ENCODE results near the gene STAT3.
"Not testable (repeated sequence)": the region's sequence is repeated elsewhere in the genome, so short reads cannot be mapped to it uniquely, and the experiment has no call there.

The STAT3 gene

DNA sequence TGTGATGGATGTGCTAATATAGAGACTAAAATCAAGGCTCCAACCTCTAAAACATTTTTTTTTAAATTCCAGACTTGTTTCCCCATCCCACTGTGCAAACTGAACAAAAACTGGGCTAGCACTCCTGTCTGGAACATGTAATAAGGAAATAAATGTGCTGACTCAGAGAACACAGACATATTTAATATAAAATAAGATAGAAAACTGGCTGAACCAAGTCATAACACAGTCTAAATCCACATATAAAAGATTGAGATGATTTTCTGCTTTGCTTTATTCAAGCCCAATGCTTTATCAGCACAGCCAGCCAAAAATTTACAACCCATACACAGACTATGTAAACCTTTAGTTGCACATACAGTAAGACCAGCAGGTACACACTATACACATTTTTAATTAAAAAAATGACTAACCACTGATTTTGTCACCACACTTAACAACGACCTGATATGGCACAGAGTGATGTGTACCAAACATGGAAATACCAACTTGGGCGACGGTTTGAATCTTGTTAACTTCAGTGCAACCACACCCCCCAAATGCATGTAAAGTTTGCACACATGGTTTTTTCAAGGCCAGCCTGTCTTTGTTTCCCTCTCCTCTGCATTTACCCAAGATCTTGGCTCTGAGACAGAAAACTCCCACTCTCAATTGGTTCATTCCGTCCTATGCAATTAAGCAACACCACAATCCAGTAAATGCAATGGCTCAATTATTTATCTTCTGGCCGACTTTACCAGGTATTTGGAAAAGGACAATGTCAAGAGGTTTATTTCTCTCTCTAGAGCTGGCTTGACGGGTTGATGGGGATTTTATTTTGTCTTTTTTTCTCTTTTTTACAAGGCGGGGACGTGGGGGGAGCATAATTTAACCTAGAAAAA lies 1.2 kb downstream of the STAT3 start:
- no peak for DNase-seq (ENCODE audit: low read depth in 2 of 2)

DNA sequence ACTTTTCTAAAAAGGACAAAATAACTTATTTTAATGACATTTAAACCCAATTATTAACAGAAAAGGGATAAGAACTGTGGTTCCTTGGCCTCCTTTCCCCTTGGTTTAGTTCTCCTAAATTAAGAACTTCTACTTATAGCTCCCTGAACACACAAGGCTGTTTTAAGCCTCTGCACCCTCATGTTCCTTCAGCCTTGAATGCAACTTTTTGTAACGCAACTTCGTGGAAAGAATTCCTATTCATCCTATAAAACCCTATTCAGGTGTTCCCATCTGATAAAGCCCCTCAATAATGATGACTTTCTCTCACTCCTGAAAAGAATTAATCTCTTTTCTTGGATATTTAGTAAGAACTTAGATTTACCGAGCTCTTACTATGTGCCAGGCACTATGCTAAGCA lies 6.3 kb downstream of the STAT3 start:
- no peak for DNase-seq (ENCODE audit: low read depth in 2 of 2)

DNA sequence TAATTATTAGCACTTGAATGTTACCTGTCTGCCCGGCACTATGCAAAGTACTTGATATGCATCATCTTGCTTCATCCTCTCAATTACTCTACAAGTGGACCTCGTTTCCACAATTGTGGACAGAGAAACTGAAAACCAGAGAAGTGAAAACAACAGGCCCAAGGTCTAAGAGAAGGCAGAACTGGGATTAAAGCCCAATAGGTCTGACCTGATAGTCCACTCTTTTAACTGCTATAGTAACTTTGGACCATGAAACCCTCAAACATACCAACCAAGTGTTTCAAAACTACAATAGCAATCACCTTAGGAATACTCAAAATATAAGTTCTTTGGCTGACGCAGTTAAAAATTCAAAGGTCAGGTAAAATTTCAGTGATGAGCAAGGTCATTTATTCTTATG lies 7.3 kb downstream of the STAT3 start:
- DNase-seq (ENCODE audit: low read depth in 2 of 2) = no peak

DNA sequence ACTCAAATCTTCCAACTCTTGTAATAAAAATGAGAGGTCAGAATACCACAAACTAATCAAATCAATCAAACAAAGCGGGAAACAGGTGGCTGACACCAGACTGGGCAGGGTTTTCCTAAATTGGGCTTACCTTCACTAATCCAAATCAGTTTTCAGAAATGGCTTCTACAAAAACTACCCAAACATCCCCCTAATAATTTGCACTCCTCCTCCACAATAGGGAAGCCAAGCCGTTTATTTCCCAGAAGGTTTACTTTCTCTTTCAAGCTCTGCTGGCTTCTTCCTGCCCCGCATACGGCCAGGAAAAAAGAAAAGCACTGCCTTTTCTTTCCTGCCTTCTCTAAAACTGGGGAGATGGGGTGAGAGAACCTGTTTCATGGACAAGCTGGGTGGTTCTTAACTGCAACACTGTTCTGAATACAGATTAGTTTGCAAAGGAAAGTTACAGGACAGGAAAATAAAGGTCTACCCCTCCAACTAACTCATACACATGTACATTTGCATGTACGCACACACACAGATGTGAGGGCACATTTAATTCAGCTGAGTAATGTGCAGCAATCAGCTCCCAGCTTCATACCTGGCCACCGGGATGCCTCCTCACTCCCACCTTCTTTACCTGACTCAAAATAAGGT lies 9.2 kb downstream of the STAT3 start:
- no peak for DNase-seq (ENCODE audit: low read depth in 2 of 2)

DNA sequence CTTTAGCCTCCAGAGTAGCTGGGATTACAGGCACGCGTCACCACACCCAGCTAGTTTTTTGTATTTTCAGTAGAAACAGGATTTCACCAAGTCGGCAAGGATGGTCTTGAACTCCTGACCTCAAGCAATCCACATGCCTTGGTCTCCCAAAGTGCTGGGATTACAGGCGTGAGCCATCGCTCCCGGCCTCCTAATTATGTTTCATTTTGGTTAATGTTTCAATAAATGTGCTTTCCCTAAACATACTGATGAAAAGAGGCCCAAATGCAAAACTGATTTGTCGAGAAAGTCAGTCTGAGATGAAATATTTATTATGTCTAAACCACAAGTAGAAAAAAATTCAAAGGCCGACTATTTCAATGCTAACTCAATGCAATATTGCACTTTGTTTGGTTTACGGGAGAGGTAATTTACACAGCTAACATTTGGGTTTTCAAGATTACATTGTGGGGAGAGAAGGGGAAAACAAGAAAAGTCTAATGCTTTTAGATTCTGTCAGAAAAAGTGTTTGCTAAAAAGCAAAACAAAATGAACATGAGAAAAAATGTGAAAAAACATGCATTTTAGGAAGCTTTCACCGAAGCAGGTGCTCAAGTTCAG lies 9.8 kb downstream of the STAT3 start:
- no peak for DNase-seq (ENCODE audit: low read depth in 2 of 2)

DNA sequence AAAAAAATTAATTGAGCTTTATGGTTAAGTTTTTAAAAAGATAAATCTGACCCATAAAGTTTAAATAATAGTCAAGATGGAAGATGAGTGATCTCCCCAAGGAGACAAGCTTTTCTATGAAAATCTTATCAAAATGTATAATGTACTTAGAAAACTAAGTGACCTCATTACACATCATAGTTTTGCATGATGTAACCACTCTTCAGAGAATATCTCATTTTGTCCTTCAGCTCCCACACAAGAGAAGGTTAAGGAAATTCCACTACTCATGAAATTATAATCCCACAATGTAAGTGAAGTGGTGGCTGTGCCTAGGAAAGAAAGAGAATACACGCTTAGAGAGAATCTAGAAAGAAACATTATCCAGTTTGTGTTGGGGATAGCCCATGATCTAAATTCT lies 14.3 kb downstream of the STAT3 start:
- DNase-seq (ENCODE audit: low read depth in 2 of 2) = no peak

DNA sequence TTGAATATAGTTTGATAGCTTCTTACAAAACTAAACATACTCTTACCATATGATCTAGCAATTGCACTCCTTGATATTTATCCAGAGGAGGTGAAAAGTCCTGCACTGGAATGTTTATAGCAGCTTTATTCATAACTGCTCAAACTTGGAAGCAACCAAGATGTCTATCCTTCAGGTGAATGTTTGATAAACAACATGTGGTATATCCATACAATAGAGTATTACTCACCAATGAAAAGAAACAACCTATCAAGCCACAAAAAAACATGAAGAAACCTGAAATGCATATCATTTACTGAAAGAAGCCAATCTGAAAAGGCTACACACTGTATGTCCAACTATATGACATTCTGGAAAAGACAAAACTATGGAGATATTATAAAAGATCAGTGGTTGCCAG lies 16.1 kb downstream of the STAT3 start:
- no peak for DNase-seq (ENCODE audit: low read depth in 2 of 2)

DNA sequence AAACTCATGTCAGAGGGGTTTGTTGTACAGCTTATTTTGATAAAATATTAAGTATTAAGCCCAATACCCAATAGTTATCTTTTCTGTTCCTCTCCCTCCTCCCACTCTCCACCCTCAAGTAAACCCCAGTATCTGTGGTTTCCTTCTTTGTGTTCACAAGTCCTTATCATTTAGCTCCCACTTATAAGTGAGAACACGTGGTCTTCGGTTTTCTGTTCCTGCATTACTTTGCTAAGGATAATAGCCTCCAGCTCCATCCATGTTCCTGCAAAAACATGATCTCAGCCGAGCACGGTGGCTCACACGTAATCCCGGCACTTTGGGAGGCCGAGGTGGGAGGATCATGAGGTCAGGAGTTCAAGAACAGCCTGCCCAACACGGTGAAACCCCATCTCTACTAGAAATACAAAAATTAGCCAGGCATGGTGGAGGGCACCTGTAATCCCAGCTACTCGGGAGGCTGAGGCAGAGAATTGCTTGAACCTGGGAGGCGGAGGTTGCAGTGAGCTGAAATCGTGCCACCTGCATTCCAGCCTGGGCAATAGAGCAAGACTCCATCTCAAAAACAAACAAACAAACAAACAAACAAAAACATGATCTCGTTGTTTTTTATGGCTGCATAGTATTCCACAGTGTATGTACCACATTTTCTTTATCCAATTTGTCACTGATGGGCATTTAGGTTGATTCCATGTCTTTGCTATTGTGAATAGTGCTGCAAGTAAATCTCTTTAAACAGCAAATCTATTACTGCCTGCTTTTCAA lies 19.3 kb downstream of the STAT3 start:
- DNase-seq (ENCODE audit: low read depth in 2 of 2) = not testable (repeated sequence)

DNA sequence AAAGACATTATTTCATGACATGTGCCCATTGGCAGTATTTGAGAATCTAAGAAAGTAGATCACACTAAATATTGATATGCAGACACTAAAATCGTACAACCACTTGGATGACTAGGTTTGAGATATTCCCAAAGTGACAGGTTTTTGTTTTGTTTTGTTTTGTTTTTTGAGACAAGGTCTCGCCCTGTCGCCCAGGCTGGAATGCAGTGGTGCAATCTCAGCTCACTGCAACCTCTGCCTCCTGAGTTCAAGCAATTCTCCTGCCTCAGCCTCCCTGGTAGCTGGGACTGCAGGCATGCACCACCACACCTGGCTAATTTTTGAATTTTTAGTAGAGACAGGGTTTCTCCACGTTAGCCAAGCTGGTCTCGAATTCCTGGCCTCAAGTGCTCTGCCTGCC lies 19.9 kb downstream of the STAT3 start:
- DNase-seq (ENCODE audit: low read depth in 2 of 2) = not testable (repeated sequence)

DNA sequence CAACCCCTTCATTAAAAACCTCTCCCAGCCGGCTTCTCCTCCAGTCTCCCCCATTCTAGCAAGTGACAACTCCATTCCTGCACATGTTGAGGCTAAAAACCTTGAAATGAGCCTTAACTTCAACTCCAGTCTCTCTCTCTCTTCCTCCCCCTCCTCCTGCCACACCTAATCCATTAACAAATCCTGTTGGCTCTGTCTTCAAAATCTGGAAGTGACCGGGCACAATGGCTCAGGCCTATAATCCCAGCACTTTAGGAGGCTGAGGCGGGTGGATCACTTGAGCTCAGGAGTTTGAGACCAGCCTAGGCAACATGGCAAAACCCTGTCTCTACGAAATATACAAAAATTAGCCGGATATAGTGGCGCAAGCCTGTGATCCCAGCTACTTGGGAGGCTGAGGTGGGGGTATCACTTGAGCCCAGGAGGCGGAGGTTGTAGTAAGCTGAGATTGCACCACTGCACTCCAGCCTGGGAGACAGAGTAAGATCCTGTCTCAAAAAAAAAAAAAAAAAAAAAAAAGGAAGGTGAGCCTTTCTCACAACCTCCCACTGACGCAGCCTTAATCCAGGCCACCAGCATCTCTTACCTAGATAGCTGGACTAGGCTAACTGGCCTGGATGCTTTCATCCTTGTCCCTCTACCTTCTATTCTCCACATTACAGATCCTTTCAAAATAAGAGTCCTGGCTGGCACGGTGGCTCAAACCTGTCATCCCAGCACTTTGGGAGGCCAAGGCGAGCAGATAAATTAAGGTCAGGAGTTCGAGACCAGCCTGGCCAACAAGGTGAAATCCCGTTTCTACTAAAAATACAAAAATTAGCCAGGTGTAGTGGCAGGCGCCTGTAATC lies 21.8 kb downstream of the STAT3 start:
- DNase-seq (ENCODE audit: low read depth in 2 of 2) = not testable (repeated sequence)

DNA sequence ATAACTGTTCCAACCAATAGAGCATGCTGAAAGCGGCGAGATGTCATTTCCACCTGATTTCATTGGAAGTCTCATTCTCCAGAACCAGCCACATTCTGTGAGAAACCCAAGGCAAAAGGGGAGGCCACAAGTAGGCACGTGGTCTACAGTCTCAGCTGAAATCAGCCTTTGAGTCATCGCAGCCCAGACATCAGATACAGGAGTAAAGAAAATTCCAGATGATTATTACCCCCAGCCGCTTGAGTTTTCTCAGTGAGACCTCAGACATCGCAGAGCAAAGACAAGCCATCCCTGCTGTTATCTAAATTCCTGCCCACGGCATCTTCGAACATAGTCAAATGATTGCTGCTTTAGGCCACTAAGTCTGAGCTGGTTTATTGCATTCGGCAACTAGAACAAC lies 23.1 kb downstream of the STAT3 start:
- DNase-seq (ENCODE audit: low read depth in 2 of 2) = no peak

DNA sequence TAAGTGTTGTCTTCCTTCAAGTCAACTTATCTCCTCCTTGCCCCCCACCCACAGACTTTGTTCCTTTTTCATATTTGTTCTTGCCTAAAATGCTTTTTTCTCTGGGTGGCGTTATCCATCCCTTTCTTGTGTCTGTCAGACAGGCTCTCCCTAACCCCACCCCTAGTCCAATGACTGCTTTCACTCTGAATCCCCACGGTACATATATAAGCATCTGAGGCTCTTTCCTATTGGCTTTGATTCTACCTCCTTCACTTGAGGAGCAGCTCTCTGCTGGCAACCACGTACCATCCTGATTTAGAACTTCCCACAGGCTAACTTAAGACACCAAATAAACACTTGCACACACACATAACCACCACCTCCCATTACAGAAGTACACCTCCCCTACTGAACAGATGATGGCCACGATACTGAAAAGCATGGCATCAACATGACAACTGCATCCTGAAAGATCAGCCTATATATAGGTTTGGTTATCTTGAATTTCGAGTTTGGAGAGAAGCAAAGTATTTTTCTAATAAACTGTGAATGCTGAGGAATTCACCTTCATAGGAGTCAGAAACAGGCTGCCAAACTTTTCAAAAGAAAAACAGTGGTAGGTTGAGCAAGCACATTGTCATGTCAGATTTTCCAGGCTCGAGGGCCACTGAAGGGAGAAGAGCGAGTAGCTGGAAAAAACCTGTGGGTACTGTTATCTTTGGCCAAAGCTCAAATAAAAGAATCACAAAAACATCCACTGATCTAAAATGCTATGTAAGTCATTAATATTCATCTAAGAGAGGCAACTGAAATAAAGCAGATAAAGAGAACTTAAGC lies 24.3 kb downstream of the STAT3 start:
- no peak for DNase-seq (ENCODE audit: low read depth in 2 of 2)

DNA sequence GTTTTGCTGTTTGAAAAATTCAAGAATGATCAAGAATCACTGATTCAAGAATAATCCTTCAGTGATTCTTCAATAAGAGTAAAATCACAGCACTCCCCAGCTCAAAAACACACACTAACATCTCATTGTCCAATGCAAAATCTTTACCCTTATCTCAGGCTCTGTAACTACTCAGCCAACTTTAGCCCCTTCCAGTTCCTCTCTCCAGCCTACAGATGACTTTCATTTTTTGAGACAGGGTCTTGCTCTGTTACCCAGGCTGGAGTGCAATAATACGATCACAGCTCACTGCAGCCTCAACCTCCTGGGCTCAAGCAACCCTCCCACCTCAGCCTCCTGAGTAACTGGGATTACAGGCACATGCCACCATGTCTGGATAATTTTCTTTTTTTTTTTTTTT lies 25.0 kb downstream of the STAT3 start:
- DNase-seq (ENCODE audit: low read depth in 2 of 2) = no peak

DNA sequence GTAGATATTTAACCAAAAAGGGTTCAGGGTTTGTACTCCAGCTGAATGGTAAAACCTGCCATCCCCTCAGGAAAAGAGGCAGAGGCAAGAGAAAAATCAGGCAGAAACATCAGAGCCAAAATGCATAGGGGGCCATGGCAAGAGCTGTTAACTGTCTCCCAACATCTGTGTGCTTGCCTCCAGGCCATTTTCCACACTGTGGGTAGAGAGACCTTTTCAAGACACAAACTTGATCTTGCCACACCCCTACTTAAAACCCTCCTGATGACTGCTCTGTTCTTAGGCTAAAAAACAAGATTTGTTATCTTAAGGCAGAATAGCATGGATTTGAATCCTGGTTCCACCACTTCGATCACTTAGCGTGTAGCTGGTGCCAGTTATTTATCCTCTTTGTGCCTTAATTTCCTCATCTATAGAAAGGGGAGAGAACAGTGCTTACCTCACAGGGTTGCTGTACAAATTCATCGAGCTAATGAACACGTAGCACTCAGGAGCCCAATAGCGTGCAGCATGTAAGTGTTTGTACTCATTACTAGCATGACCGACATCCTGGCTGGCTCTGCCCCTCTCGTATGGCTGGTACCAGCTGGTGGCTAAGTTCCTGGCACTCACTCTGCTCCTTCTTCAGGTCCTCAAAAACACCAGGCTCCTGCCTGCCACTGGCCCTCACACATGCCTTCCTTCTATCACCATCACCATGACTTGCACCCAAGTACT lies 25.8 kb downstream of the STAT3 start:
- DNase-seq (ENCODE audit: low read depth in 2 of 2) = no peak

DNA sequence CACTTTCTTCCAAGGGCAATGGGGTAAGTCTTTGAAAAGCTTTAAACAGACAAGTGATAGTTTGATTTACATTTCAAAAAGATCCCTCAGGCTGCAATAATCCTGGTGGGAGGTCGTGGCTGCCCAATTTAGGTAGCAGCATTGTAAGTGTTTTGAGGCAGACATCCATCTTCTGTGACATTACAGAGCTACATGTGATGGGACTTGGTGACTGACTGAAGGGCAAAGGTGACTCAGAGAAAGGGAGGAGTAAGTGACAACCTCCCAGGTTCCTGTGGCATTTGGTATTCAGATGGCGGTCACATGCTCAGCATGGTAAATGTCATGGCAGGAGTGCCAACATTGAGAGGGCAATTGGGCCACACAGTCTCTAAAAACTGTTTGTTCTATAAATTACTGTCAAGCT lies 26.5 kb downstream of the STAT3 start:
- no peak for DNase-seq (ENCODE audit: low read depth in 2 of 2)

DNA sequence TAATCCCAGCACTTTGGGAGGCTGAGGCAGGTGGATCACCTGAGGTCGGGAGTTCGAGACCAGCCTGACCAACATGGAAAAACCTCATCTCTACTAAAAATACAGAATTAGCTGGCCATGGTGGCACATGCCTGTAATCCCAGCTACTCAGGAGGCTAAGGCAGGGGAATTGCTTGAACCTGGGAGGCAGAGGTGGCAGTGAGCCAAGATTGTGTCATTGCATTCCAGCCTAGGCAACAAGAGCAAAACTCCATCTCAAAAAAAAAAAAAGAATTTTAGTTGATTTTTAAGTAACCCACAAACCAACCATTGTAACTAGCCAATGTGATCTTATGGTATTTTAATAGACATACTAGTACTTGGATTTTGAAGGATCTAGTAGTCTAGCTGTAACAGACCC lies 27.9 kb downstream of the STAT3 start:
- not testable (repeated sequence) for DNase-seq (ENCODE audit: low read depth in 2 of 2)

DNA sequence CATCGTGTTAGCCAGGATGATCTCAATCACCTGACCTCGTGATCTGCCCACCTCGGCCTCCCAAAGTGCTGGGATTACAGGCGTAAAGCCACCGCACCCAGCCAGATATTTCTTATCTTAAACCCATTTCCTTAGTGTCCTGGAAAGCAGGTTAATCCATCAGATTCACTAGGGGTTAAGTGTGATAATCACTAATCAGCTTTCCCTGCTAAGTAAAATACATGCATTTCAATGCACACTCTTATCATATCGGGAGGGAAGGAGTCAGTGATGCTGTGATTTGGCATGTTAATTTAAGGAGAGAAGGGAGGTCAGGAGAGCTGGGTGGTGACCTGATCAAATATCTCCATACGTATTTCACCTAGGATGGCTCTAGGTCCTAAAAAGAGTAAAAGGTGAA lies 29.1 kb downstream of the STAT3 start:
- DNase-seq (ENCODE audit: low read depth in 2 of 2) = no peak

DNA sequence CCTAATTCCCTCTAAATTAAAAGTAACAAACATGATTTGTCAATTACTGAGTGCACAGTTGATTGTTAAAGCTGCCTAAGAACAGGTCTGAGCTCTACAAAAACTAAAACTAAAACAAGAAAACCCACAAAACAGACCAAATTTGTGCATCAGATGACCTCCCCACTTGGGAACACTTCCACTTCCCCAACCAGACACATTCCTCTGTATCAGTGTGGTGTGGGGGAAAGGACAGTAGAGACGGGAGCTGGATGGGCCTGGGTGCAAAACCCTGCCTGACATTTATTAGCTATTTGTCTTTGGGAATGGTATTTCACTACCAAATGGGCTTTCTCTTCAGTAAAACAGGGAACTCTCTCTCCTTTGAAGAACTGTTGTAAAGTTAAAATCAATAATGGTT lies 29.8 kb downstream of the STAT3 start:
- no peak for DNase-seq (ENCODE audit: low read depth in 2 of 2)

DNA sequence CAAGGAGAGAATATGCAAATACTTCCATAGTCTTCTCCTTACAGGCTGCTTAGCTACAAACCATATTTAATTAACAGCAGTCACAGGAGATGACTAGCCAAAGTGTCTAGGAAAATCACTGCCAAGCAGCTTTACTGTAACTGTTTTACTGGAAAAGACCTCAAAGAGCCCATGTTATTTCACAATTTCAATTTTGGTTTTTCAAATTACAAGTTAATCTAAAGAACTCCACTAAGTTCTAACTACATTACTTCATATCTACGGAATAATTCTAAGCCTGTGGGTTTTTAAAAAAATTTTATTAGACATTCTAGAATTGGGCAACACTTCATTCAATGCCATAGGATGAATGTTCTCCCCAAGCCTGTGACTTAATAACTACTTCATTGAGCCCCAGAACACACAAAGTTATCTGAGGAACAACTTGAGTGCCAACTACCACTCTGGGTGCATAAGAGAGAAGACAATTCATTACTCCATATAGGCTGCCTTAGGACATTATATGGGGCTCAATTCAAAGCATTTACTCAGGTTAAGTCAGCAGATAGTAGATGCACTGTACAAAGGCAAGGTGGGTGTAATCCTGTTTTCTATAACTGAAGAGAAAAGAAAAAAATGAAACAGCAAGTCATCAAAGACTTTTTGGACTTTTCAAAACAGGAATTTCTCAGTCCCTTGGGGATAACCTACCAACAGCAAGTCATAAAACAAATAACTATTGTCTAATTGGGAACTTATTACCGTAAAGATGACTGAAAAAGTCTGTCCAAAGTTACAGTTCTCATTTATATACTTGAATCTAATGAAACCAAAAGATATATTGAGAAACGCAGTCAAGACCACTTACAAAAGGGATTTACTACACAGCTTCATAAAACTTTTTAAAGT lies 33.0 kb downstream of the STAT3 start:
- DNase-seq (ENCODE audit: low read depth in 2 of 2) = no peak
